H1 (cell line): Measurements from ENCODE around the gene BBIP1. TPM values are rescaled to one million over a fixed set of nuclear protein-coding genes. Genes with fewer than 3 reads are reported as not detected.

ENCODE experiments used
- CTCF ChIA-PET: fragments of 300-600 bp; sonication (Branson Sonifier 250); formaldehyde crosslinking; loops from one replicate; lab custom pipeline; 2021; ENCODE audit not compliant: partially characterized antibody; lab: Charles Lee
- POLR2A ChIA-PET: fragments of 300-600 bp; sonication (Branson Sonifier 250); formaldehyde crosslinking; loops from one replicate; lab custom pipeline; 2021; ENCODE audit warnings: inconsistent platforms; ENCODE audit not compliant: partially characterized antibody; lab: Charles Lee
- DNase-seq, 2 experiments: peaks; one replicate each; pipeline versions ENCODE4 v3.0.0 to v3.0.0-alpha.2; 2010 to 2022; ENCODE audit warnings: low spot score in 2 of 2, low read depth in 1 of 2, mixed read lengths in 1 of 2
- FAIRE-seq: peaks from 2 replicates; lab custom pipeline; 2011; peaks lifted over from hg19 to GRCh38; lab: Jason Lieb, UNC
- H2AFZ ChIP-seq: 2 replicates; pipeline ENCODE4 v1.8.1; 2012; ENCODE audit warnings: low read length, inconsistent platforms
- H2AK5ac ChIP-seq: 2 replicates; pipeline ENCODE4 v1.6.1; 2013; ENCODE audit warnings: low read depth, low read length
- H2BK120ac ChIP-seq: replicated peaks from 2 replicates; pipeline ENCODE3; 2013; ENCODE audit warnings: low read depth, low read length, inconsistent platforms
- H2BK12ac ChIP-seq: 2 replicates; pipeline ENCODE4 v1.6.1; 2013; ENCODE audit warnings: low read depth, low read length
- H2BK15ac ChIP-seq: 2 replicates; pipeline ENCODE4 v1.6.1; 2013; ENCODE audit warnings: low read length
- H2BK20ac ChIP-seq: 2 replicates; pipeline ENCODE4 v1.6.1; 2013; ENCODE audit warnings: low read length
- H2BK5ac ChIP-seq: 2 replicates; pipeline ENCODE4 v1.6.1; 2013; ENCODE audit warnings: low read depth, low read length
- H3K14ac ChIP-seq: 2 replicates; pipeline ENCODE4 v1.6.1; 2013; ENCODE audit warnings: inconsistent platforms; ENCODE audit not compliant: insufficient read length
- H3K18ac ChIP-seq: 2 replicates; pipeline ENCODE4 v1.6.1; 2013; ENCODE audit warnings: low read length; ENCODE audit errors: extremely low read depth
- H3K23ac ChIP-seq: 2 replicates; pipeline ENCODE4 v1.6.1; 2013; ENCODE audit warnings: inconsistent platforms; ENCODE audit not compliant: insufficient read length
- H3K23me2 ChIP-seq: 2 replicates; pipeline ENCODE4 v1.6.1; 2013; ENCODE audit warnings: low read depth, low read length
- H3K27ac ChIP-seq: 2 replicates; pipeline ENCODE4 v1.6.1; 2011; ENCODE audit warnings: low read depth, low read length, inconsistent platforms
- H3K27me3 ChIP-seq, 4 experiments: replicated peaks in 1 of 4; 1 replicate in 1 of 4; 2 replicates in 3 of 4; pipeline versions ENCODE4 v1.6.1 to v1.8.1; 2011 to 2013; ENCODE audit warnings: low read length in 3 of 4, mild to moderate bottlenecking in 3 of 4, inconsistent platforms in 2 of 4, mixed read lengths in 2 of 4, moderate library complexity in 1 of 4; ENCODE audit not compliant: control insufficient read depth in 3 of 4, insufficient read depth in 3 of 4; ENCODE audit errors: extremely low read depth in 1 of 4
- H3K36me3 ChIP-seq, 4 experiments: 2 replicates each; pipeline versions ENCODE4 v1.6.1 to v1.8.1; 2011 to 2013; ENCODE audit warnings: mild to moderate bottlenecking in 4 of 4, low read length in 3 of 4, moderate library complexity in 2 of 4, control low read depth in 1 of 4, inconsistent platforms in 1 of 4; ENCODE audit not compliant: insufficient read depth in 4 of 4, control insufficient read depth in 2 of 4
- H3K4ac ChIP-seq: replicated peaks from 2 replicates; pipeline ENCODE3; 2013; ENCODE audit warnings: low read length, low read depth, mixed read lengths, inconsistent platforms; ENCODE audit not compliant: insufficient read length
- H3K4me1 ChIP-seq, 4 experiments: replicated peaks in 1 of 4; 1 replicate in 1 of 4; 2 replicates in 3 of 4; pipeline versions ENCODE4 v1.6.1 to v1.8.1; 2011 to 2013; ENCODE audit warnings: low read length in 3 of 4, inconsistent platforms in 2 of 4, mixed read lengths in 1 of 4; ENCODE audit not compliant: insufficient read depth in 4 of 4, control insufficient read depth in 3 of 4
- H3K4me2 ChIP-seq, 2 experiments: 2 replicates each; pipeline versions ENCODE4 v1.6.1 to v1.8.1; 2011 to 2013; ENCODE audit warnings: low read depth in 2 of 2, low read length in 2 of 2, control low read depth in 1 of 2, inconsistent platforms in 1 of 2, mild to moderate bottlenecking in 1 of 2; ENCODE audit not compliant: insufficient read depth in 1 of 2
- H3K4me3 ChIP-seq, 4 experiments: fragments of 200-600, 300-600 bp in 1 of 4; sonication (generic), shearing (Covaris generic), sonication (Bioruptor Twin) in 1 of 4; 2 replicates each; pipeline versions ENCODE4 v1.5.1 to v1.8.1; 2011 to 2016; ENCODE audit warnings: low read length in 4 of 4, low read depth in 3 of 4, control low read depth in 2 of 4, inconsistent platforms in 2 of 4, mild to moderate bottlenecking in 2 of 4, mixed read lengths in 1 of 4, moderate library complexity in 1 of 4; ENCODE audit not compliant: insufficient read depth in 2 of 4; ENCODE audit errors: extremely low read depth in 1 of 4
- H3K56ac ChIP-seq: replicated peaks from 2 replicates; pipeline ENCODE3; 2013; ENCODE audit warnings: low read depth, mild to moderate bottlenecking, mixed read lengths, low read length, inconsistent platforms; ENCODE audit not compliant: insufficient read length
- H3K79me1 ChIP-seq: 2 replicates; pipeline ENCODE4 v1.6.1; 2013; ENCODE audit warnings: low read depth, low read length, control low read depth
- H3K79me2 ChIP-seq, 2 experiments: 2 replicates each; pipeline versions ENCODE4 v1.6.1 to v1.8.1; 2012 to 2013; ENCODE audit warnings: low read length in 2 of 2, mild to moderate bottlenecking in 2 of 2, inconsistent platforms in 1 of 2; ENCODE audit not compliant: insufficient read depth in 2 of 2, control insufficient read depth in 1 of 2
- H3K9ac ChIP-seq, 4 experiments: replicated peaks in 1 of 4; 1 replicate in 1 of 4; 2 replicates in 3 of 4; pipeline versions ENCODE4 v1.6.1 to v1.8.1; 2011 to 2013; ENCODE audit warnings: low read depth in 3 of 4, low read length in 3 of 4, control low read depth in 2 of 4, mild to moderate bottlenecking in 2 of 4, moderate library complexity in 2 of 4, inconsistent platforms in 1 of 4; ENCODE audit errors: extremely low read depth in 1 of 4
- H3K9me3 ChIP-seq, 2 experiments: 2 replicates each; pipeline versions ENCODE4 v1.6.1 to v1.8.1; 2012 to 2013; ENCODE audit warnings: mild to moderate bottlenecking in 2 of 2, moderate library complexity in 2 of 2, control low read depth in 1 of 2, inconsistent platforms in 1 of 2, low read depth in 1 of 2, low read length in 1 of 2, mixed read lengths in 1 of 2; ENCODE audit not compliant: insufficient read depth in 2 of 2
- H4K20me1 ChIP-seq, 2 experiments: replicated peaks in 1 of 2; 2 replicates each; pipeline versions ENCODE3 to v1.8.1; 2011 to 2013; ENCODE audit warnings: inconsistent platforms in 2 of 2, low read length in 2 of 2, mild to moderate bottlenecking in 1 of 2; ENCODE audit not compliant: insufficient read depth in 2 of 2, control insufficient read depth in 1 of 2
- H4K5ac ChIP-seq: 2 replicates; pipeline ENCODE4 v1.6.1; 2013; ENCODE audit warnings: low read length, low read depth, mixed read lengths, inconsistent platforms; ENCODE audit not compliant: insufficient read length
- H4K8ac ChIP-seq: 2 replicates; pipeline ENCODE4 v1.8.0; 2013; ENCODE audit warnings: mild to moderate bottlenecking, moderate library complexity, low read length, inconsistent platforms; ENCODE audit not compliant: insufficient read depth; ENCODE audit errors: extremely low read depth
- H4K91ac ChIP-seq: replicated peaks from 2 replicates; pipeline ENCODE3; 2013; ENCODE audit warnings: low read length, mixed read lengths, inconsistent platforms; ENCODE audit not compliant: insufficient read length
- BRCA1 ChIP-seq: IDR thresholded peaks from 2 replicates; pipeline ENCODE4 v1.6.1; 2012; ENCODE audit warnings: low read depth, low read length, improper control_type of control experiment
- CBX5 ChIP-seq: fragments of 300-800, 300-1000 bp; sonication (generic); IDR thresholded peaks from 2 replicates; pipeline ENCODE4 v1.7.1; 2016; ENCODE audit warnings: antibody characterized with exemption, low read length, low read depth
- CBX8 ChIP-seq: fragments of 300-800, 300-1000 bp; sonication (generic); IDR thresholded peaks from 2 replicates; pipeline ENCODE4 v1.7.1; 2016; ENCODE audit warnings: low read depth, low read length, borderline replicate concordance
- CTCF ChIP-seq, 3 experiments: IDR thresholded peaks; 1 replicate in 2 of 3; 2 replicates in 1 of 3; pipeline versions ENCODE4 v1.5.1 to v1.6.1; 2011; ENCODE audit warnings: low read length in 3 of 3, mild to moderate bottlenecking in 3 of 3, inconsistent platforms in 2 of 3, low read depth in 1 of 3, moderate library complexity in 1 of 3; ENCODE audit not compliant: insufficient read depth in 1 of 3; ENCODE audit errors: control extremely low read depth in 1 of 3
- GTF2F1 ChIP-seq: IDR thresholded peaks from 2 replicates; pipeline ENCODE4 v1.6.1; 2012; ENCODE audit warnings: low read depth, low read length, improper control_type of control experiment, borderline replicate concordance
- HDAC2 ChIP-seq, 2 experiments: fragments of 300-600 bp in 1 of 2; sonication (generic) in 1 of 2; IDR thresholded peaks; 2 replicates each; pipeline ENCODE4 v1.6.1; 2011 to 2012; ENCODE audit warnings: low read depth in 2 of 2, low read length in 2 of 2, mild to moderate bottlenecking in 2 of 2, moderate library complexity in 2 of 2, borderline replicate concordance in 1 of 2, inconsistent platforms in 1 of 2
- POLR2AphosphoS5 ChIP-seq: IDR thresholded peaks from 2 replicates; pipeline ENCODE4 v1.6.1; 2011; ENCODE audit warnings: low read depth, low read length
- RBBP5 ChIP-seq: IDR thresholded peaks from 2 replicates; pipeline ENCODE4 v1.7.1; 2012; ENCODE audit warnings: low read depth, mild to moderate bottlenecking, inconsistent platforms, low read length, moderate library complexity, borderline replicate concordance
- ZNF274 ChIP-seq: IDR thresholded peaks from 2 replicates; pipeline ENCODE4 v1.7.0; 2012; ENCODE audit warnings: low read length, borderline replicate concordance; ENCODE audit errors: extremely low read depth
- WGBS, 2 experiments: shearing (Covaris generic) in 1 of 2; methylation state at CpG; one replicate each; pipeline versions ENCODE4 v1.1.6 to v1.1.7; 2013 to 2015; ENCODE audit warnings: low lambda C conversion rate in 2 of 2, mixed read lengths in 2 of 2, inconsistent platforms in 1 of 2, low coverage in 1 of 2, missing lambda C conversion rate in 1 of 2; ENCODE audit not compliant: insufficient replicate concordance in 2 of 2, insufficient coverage in 1 of 2, insufficient read length in 1 of 2; ENCODE audit errors: extremely low coverage in 1 of 2, missing lambda C conversion rate in 1 of 2; 5-methylcytosine and 5-hydroxymethylcytosine counted together
- polyA plus RNA-seq, 7 experiments: library from polyadenylated mRNA; depleted of rRNA in 3 of 7; stranded (reverse) in 5 of 7; unstranded in 2 of 7; fragments of >200 nt in 5 of 7; fragments of 200-250 nt in 2 of 7; gene quantifications; 1 replicate in 5 of 7; 2 replicates in 1 of 7; 4 replicates in 1 of 7; pipeline versions ENCODE4 v1.2.1 to v1.2.3, GENCODE V29; 2011 to 2013; ENCODE audit warnings: missing spikeins in 2 of 7, mixed read lengths in 2 of 7
- total RNA-seq: library from RNA; stranded (reverse); fragmentation: NEBNext Ultra II Directional; extraction: Animal tissue kit (Norgen Biotek cat#: 25700); gene quantifications from 2 replicates; pipeline ENCODE4 v1.2.1, GENCODE V29; 2021
- TF ChIP-seq, protein P1 (sequence below): IDR thresholded peaks from 2 replicates; pipeline ENCODE4 v1.6.1; 2012; ENCODE audit warnings: low read length, inconsistent platforms

BBIP1 gene
- total and polyA plus RNA-seq, 2 of the 8 experiments (the other 6 are each of a cell fraction or from before 2014, with no cell fraction given): 8.8 to 19.6 TPM

DNA sequence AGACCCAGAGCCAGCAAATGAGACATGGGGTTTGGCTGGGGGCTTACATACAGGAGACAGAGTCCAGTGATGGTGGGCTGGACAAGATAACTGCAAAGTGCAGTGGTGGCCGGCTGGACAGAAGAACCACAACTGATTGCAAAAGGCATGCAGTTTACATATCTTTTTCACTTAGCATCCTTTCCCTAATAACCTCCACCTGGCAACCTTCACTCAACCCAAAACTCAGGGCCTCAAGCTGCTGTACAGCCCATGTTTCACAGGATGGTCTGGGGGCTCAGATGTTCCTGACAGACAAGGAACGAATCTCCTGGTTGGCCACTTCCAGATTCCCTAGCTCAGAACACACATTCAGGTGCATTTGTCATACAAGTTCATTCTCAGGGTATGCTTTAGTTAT, 55.0 kb downstream of the BBIP1 start:
- ChIA-PET POLR2A (no interaction called here), CTCF (no interaction called here)
- no peaks in the 10 kb centered on the region for H3K79me2 ChIP-seq
- no peak overlapping the region for H2AK5ac ChIP-seq
- no peak overlapping the region for H3K56ac ChIP-seq
- peaks cover 0 to 4% (median 0%) of the 10 kb centered on the region in 4 experiments; a peak in 2 of 7 replicates for H3K4me1 ChIP-seq
- no peak overlapping the region for H3K4me2 ChIP-seq
- no peak overlapping the region for H3K18ac ChIP-seq
- H4K5ac ChIP-seq: no peak overlapping the region
- no peaks in the 10 kb centered on the region; the same call in 1 of the 2 replicates for H3K23me2 ChIP-seq
- H3K4ac ChIP-seq: no peak overlapping the region
- no peaks in the 10 kb centered on the region for H3K27me3 ChIP-seq
- no peak overlapping the region for H2BK15ac ChIP-seq
- H2BK120ac ChIP-seq: no peak overlapping the region
- H2BK5ac ChIP-seq: no peak overlapping the region
- no peaks in the 10 kb centered on the region for H4K20me1 ChIP-seq
- H3K9ac ChIP-seq: no peak overlapping the region
- 85% methylated on average over 2 of the region's 2 CpGs; no CpG with 5 or more reads in 1 of the 2 experiments for WGBS, 2 experiments
- no peak overlapping the region for H2AFZ ChIP-seq
- no peak overlapping the region for H3K4me3 ChIP-seq
- H3K27ac ChIP-seq: no peak overlapping the region
- H2BK12ac ChIP-seq: no peak overlapping the region
- H3K23ac ChIP-seq: no peak overlapping the region
- H4K8ac ChIP-seq: no peak overlapping the region
- H3K9me3 ChIP-seq: no peaks in the 10 kb centered on the region
- no peak overlapping the region for H4K91ac ChIP-seq
- no peak for DNase-seq
- no peaks in the 10 kb centered on the region for H3K79me1 ChIP-seq
- H3K36me3 ChIP-seq: no peaks in the 10 kb centered on the region; a peak in 2 of 8 replicates
- H2BK20ac ChIP-seq: no peak overlapping the region
- H3K14ac ChIP-seq: no peak overlapping the region
- no peak for FAIRE-seq
- TF ChIP-seq CBX5 (no peak), GTF2F1 (no peak), BRCA1 (no peak), RBBP5 (no peak), ZNF274 (no peak), CBX8 (no peak), POLR2AphosphoS5 (no peak), HDAC2 (IDR thresholded peaks at IDR 0.05; ENCODE audit: borderline replicate concordance in 1 of 2, low read depth in 2 of 2, low read length in 2 of 2) (no peak), CTCF (IDR thresholded peaks at IDR 0.05; ENCODE audit: control extremely low read depth in 1 of 3, insufficient read depth in 1 of 3, low read depth in 1 of 3, low read length in 3 of 3) (no peak)
- TF ChIP-seq, protein P1, sequence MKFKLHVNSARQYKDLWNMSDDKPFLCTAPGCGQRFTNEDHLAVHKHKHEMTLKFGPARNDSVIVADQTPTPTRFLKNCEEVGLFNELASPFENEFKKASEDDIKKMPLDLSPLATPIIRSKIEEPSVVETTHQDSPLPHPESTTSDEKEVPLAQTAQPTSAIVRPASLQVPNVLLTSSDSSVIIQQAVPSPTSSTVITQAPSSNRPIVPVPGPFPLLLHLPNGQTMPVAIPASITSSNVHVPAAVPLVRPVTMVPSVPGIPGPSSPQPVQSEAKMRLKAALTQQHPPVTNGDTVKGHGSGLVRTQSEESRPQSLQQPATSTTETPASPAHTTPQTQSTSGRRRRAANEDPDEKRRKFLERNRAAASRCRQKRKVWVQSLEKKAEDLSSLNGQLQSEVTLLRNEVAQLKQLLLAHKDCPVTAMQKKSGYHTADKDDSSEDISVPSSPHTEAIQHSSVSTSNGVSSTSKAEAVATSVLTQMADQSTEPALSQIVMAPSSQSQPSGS: no peak
